HL-60/S4 (cell line): ENCODE results near the gene SLC16A12.
"Not testable (repeated sequence)": the region's sequence is repeated elsewhere in the genome, so short reads cannot be mapped to it uniquely, and the experiment has no call there.

Experiments
- in situ Hi-C: fragments of 300-500 bp; cut with MboI; formaldehyde crosslinking; loops from 2 replicates; pipeline ENCODE4 v1.14.3; 2022; ENCODE audit warnings: low sequenced_read_pairs

The SLC16A12 gene

GRCh38 chr10:89550509-89550908 is 15.1 kb upstream of the SLC16A12 start:
- in situ Hi-C loops, result loop anchor here (10.0 kb wide), 1 partner anchor 126 kb away; no protein-coding TSS in a partner anchor

- in situ Hi-C loops, result no loop called here
Observed at GRCh38 chr10:89549510-89549909, 14.1 kb upstream of the SLC16A12 start.

- in situ Hi-C loops, result no loop called here
Observed at GRCh38 chr10:89548673-89549072, 13.3 kb upstream of the SLC16A12 start.

GRCh38 chr10:89547853-89548513 is 12.6 kb upstream of the SLC16A12 start:
- in situ Hi-C loops, result no loop called here

- in situ Hi-C loops, result not testable (repeated sequence)
Observed at GRCh38 chr10:89546651-89547050, 11.3 kb upstream of the SLC16A12 start.

GRCh38 chr10:89543841-89544240 is 8.4 kb upstream of the SLC16A12 start:
- in situ Hi-C loops, result no loop called here

GRCh38 chr10:89540420-89540949 is 5.1 kb upstream of the SLC16A12 start:
- in situ Hi-C loops, result no loop called here

GRCh38 chr10:89537364-89537763 is 2.0 kb upstream of the SLC16A12 start:
- in situ Hi-C loops, result no loop called here

GRCh38 chr10:89536013-89536354 is 590 bp upstream of the SLC16A12 start:
- in situ Hi-C loops, result no loop called here

- in situ Hi-C loops, result no loop called here
Observed at GRCh38 chr10:89534826-89535166, 598 bp downstream of the SLC16A12 start.

GRCh38 chr10:89532476-89532875 is 2.9 kb downstream of the SLC16A12 start:
- in situ Hi-C loops, result no loop called here

- in situ Hi-C loops, result no loop called here
Observed at GRCh38 chr10:89531359-89531758, 4.0 kb downstream of the SLC16A12 start.

- in situ Hi-C loops, result not testable (repeated sequence)
Observed at GRCh38 chr10:89529711-89530110, 5.7 kb downstream of the SLC16A12 start.

- in situ Hi-C loops, result no loop called here
Observed at GRCh38 chr10:89526358-89526757, 9.0 kb downstream of the SLC16A12 start.

GRCh38 chr10:89525556-89525955 is 9.8 kb downstream of the SLC16A12 start:
- in situ Hi-C loops, result no loop called here

- in situ Hi-C loops, result no loop called here
Observed at GRCh38 chr10:89524279-89524678, 11.1 kb downstream of the SLC16A12 start.

GRCh38 chr10:89523274-89523673 is 12.1 kb downstream of the SLC16A12 start:
- in situ Hi-C loops, result no loop called here

GRCh38 chr10:89522463-89522862 is 12.9 kb downstream of the SLC16A12 start:
- in situ Hi-C loops, result no loop called here

- in situ Hi-C loops, result no loop called here
Observed at GRCh38 chr10:89521368-89521767, 14.0 kb downstream of the SLC16A12 start.

- in situ Hi-C loops, result no loop called here
Observed at GRCh38 chr10:89520706-89521105, 14.7 kb downstream of the SLC16A12 start.

- in situ Hi-C loops, result no loop called here
Observed at GRCh38 chr10:89518876-89519842, 16.2 kb downstream of the SLC16A12 start.

GRCh38 chr10:89518108-89518507 is 17.3 kb downstream of the SLC16A12 start:
- in situ Hi-C loops, result no loop called here
